DOHH2 (cell line): ENCODE measurements around the gene MINDY2.

Source experiments
- CTCF ChIP-seq: fragments of 200-600 bp; sonication (generic); IDR thresholded peaks from one replicate; pipeline ENCODE4 v1.5.1; 2014; ENCODE audit warnings: antibody characterized with exemption, mild to moderate bottlenecking, low read depth, low read length; ENCODE audit not compliant: poor library complexity, severe bottlenecking
- EZH2phosphoT487 ChIP-seq: fragments of 200-600 bp; sonication (generic); IDR thresholded peaks from 2 replicates; pipeline ENCODE4 v1.6.1; 2017; ENCODE audit warnings: borderline replicate concordance, mild to moderate bottlenecking, antibody characterized with exemption, low read length, moderate library complexity, mixed read lengths

DNA sequence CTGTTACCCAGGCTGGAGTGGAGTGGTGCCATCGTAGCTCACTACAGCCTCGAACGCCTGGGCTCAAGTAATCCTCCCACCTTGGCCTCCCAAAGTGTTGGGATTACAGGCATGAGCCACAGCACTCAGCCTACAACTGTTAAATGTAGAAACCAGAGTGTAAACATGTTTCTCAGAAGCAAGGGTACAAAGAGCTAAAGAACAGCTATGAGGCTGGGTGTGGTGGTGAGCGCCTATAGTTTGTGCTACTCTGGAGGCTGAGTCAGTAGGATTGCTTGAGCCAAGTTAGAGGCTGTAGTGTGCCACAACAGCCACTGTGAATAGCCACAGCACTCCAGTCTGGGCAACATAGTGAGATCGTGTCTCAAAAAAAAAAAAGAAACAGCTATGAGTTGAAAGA is 4.8 kb upstream of the MINDY2 start:
- TF ChIP-seq CTCF (no peak), EZH2phosphoT487 (no peak)
